B cell (primary cell): ENCODE measurements around the gene C6orf132. TPM values are rescaled to one million over a fixed set of nuclear protein-coding genes. Genes with fewer than 3 reads are reported as not detected.

ENCODE experiments used
- ATAC-seq: fragments of 200-7000 bp; cut with Tn5 transposase; one replicate; pipeline ENCODE4 v1.10.0; 2021; ENCODE audit warnings: low read depth, mild to moderate bottlenecking, moderate number of reproducible peaks, moderate library complexity
- CTCF ChIA-PET: fragments of 350-600 bp; sonication (Branson Sonifier 250); formaldehyde crosslinking; loops from one replicate; lab custom pipeline; 2021; ENCODE audit warnings: antibody characterized with exemption, inconsistent platforms; lab: Charles Lee
- POLR2A ChIA-PET: fragments of 350-600 bp; sonication (Branson Sonifier 250); formaldehyde crosslinking; loops from one replicate; lab custom pipeline; 2021; ENCODE audit warnings: antibody characterized with exemption; lab: Charles Lee
- DNase-seq: peaks from one replicate; pipeline ENCODE4 v3.0.0; 2013
- H2AFZ ChIP-seq: 2 replicates; pipeline ENCODE4 v1.6.1; 2012; ENCODE audit warnings: mild to moderate bottlenecking, low read depth, low read length; ENCODE audit not compliant: insufficient read depth, poor library complexity, severe bottlenecking
- H3K27ac ChIP-seq, 2 donors: 1 replicate in 1 of 2; 2 replicates in 1 of 2; pipeline ENCODE4 v1.5.1; 2012 to 2013; ENCODE audit warnings: low read length in 2 of 2, mild to moderate bottlenecking in 2 of 2, moderate library complexity in 1 of 2
- H3K27me3 ChIP-seq, 4 experiments: fragments of 200-600 bp in 1 of 4; sonication (generic) in 1 of 4; replicated peaks in 1 of 4; 1 replicate in 2 of 4; 2 replicates in 2 of 4; pipeline versions ENCODE4 v1.6.1 to v1.7.0; 2013 to 2016; ENCODE audit warnings: low read length in 3 of 4, mild to moderate bottlenecking in 2 of 4, mixed read lengths in 1 of 4, moderate library complexity in 1 of 4; ENCODE audit not compliant: insufficient read depth in 4 of 4, control insufficient read depth in 3 of 4; ENCODE audit errors: control extremely low read depth in 1 of 4
- H3K36me3 ChIP-seq, 2 experiments: replicated peaks in 1 of 2; 1 replicate in 1 of 2; 2 replicates in 1 of 2; pipeline versions ENCODE4 v1.6.1 to v1.7.1; 2013; ENCODE audit warnings: low read length in 1 of 2; ENCODE audit not compliant: insufficient read depth in 2 of 2, control insufficient read depth in 1 of 2; ENCODE audit errors: control extremely low read depth in 1 of 2, extremely low read depth in 1 of 2
- H3K4me1 ChIP-seq, 2 donors: fragments of 200-600 bp in 1 of 2; sonication (generic) in 1 of 2; 1 replicate in 1 of 2; 2 replicates in 1 of 2; pipeline versions ENCODE4 v1.5.1 to v1.6.1; 2013 to 2017; ENCODE audit warnings: low read length in 2 of 2; ENCODE audit not compliant: control insufficient read depth in 2 of 2, insufficient read depth in 2 of 2
- H3K4me2 ChIP-seq: replicated peaks from 2 replicates; pipeline ENCODE3; 2012; ENCODE audit warnings: mild to moderate bottlenecking, low read depth, low read length; ENCODE audit not compliant: poor library complexity, severe bottlenecking
- H3K4me3 ChIP-seq, 5 experiments: fragments of 200-600 bp in 1 of 5; sonication (generic) in 1 of 5; 1 replicate in 3 of 5; 2 replicates in 2 of 5; pipeline versions ENCODE4 v1.5.1 to v1.7.0; 2011 to 2016; ENCODE audit warnings: low read length in 4 of 5, mild to moderate bottlenecking in 4 of 5, low read depth in 2 of 5, control low read depth in 1 of 5, moderate library complexity in 1 of 5; ENCODE audit not compliant: insufficient read depth in 1 of 5; ENCODE audit errors: control extremely low read depth in 1 of 5, extremely low read depth in 1 of 5
- H3K79me2 ChIP-seq: fragments of 200-600 bp; sonication (generic); one replicate; pipeline ENCODE4 v1.6.0; 2016; ENCODE audit warnings: low read length; ENCODE audit not compliant: control insufficient read depth, insufficient read depth
- H3K9ac ChIP-seq: fragments of 200-600 bp; sonication (generic); 2 replicates; pipeline ENCODE4 v1.6.1; 2017; ENCODE audit warnings: mild to moderate bottlenecking, low read length, moderate library complexity
- H3K9me3 ChIP-seq, 3 donors: one replicate each; pipeline versions ENCODE4 v1.6.1 to v1.7.1; 2013; ENCODE audit warnings: low read length in 2 of 3; ENCODE audit not compliant: control insufficient read depth in 2 of 3, insufficient read depth in 1 of 3; ENCODE audit errors: control extremely low read depth in 1 of 3
- H4K20me1 ChIP-seq: 2 replicates; pipeline ENCODE4 v1.6.0; 2012; ENCODE audit warnings: mild to moderate bottlenecking, low read length; ENCODE audit not compliant: insufficient read depth, control insufficient read depth, poor library complexity, severe bottlenecking
- H3K27ac Mint-ChIP-seq: one replicate; pipeline ENCODE4 v1.8.0; 2021; ENCODE audit warnings: mixed read lengths
- H3K27me3 Mint-ChIP-seq: one replicate; pipeline ENCODE4 v1.8.0; 2021; ENCODE audit warnings: mixed read lengths
- H3K4me1 Mint-ChIP-seq: one replicate; pipeline ENCODE4 v1.8.0; 2021; ENCODE audit warnings: mixed read lengths
- H3K4me3 Mint-ChIP-seq: one replicate; pipeline ENCODE4 v1.8.0; 2021; ENCODE audit warnings: mixed read lengths
- H3K9me3 Mint-ChIP-seq: one replicate; pipeline ENCODE4 v1.8.0; 2022; ENCODE audit warnings: mixed read lengths; ENCODE audit not compliant: insufficient read depth
- EZH2 ChIP-seq: IDR thresholded peaks from 2 replicates; pipeline ENCODE4 v1.6.1; 2012; ENCODE audit warnings: borderline replicate concordance, low read depth, mild to moderate bottlenecking, moderate library complexity, low read length; ENCODE audit not compliant: insufficient read depth, poor library complexity, severe bottlenecking
- WGBS: methylation state at CpG from one replicate; pipeline ENCODE4 v1.1.5; 2013; ENCODE audit warnings: missing lambda C conversion rate; ENCODE audit not compliant: insufficient coverage; 5-methylcytosine and 5-hydroxymethylcytosine counted together
- intact Hi-C: fragments of 100-400 bp; cut with micrococcal nuclease; formaldehyde crosslinking; loops from one replicate; pipeline ENCODE4 v1.10.0; 2022
- polyA plus RNA-seq: library from polyadenylated mRNA; depleted of rRNA; stranded (reverse); fragments of >200 nt; gene quantifications from 2 replicates; pipeline ENCODE4 v1.2.3, GENCODE V29; 2012
- total RNA-seq, 2 donors: library from RNA; stranded (reverse); fragments of 120-200 nt in 1 of 2; gene quantifications; 1 replicate in 1 of 2; 2 replicates in 1 of 2; pipeline versions ENCODE4 v1.2.3 to v1.2.4, GENCODE V29; 2013 to 2022
- TF ChIP-seq, protein P1 (sequence below): fragments of 200-600 bp; IDR thresholded peaks from one replicate; pipeline ENCODE4 v1.8.0; 2022; ENCODE audit warnings: antibody characterized with exemption, mild to moderate bottlenecking

Gene C6orf132
- total and polyA plus RNA-seq, 2 donors (not counting 1 experiment from before 2014, with no cell fraction given): 0.05 TPM; not detected in 1

DNA sequence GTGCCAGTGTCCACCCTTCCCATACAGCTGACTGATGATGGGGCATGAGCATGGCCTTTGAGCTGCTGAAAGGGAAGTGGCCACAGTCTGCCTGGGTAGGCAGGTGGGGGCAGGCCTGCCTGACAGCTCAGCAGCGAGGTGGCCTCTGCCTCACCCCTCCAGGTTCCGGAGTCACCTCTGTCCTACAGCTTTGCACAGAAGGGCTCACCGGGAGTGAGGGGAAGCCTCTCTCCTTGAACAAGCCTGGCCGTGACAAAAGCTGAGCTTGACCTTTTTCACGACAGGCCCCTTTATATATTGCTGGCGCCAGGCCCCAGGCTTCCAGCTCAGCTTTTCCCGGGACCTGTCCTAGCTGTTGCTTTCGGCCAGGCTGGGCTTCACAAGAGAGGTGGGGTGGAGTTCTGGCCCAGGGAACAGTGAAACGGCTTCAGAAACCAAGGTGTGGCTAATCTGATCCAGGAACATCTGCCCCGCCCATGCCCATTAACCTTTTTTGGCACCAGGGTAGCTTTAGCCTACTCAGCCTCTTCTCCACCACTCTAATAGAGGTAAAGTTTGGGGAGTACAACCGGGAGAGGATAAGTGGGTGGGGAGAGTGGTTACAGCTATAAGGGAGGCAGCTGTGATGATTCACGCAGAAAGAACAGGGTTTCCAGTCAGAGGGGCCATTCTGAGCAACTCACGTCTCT is 42.9 kb downstream of the C6orf132 start:
- Mint-ChIP-seq H3K27ac (no peak overlapping the region), H3K4me1 (peaks cover 8% of the 10 kb centered on the region), H3K9me3 (no peaks in the 10 kb centered on the region), H3K27me3 (peaks cover 10% of the 10 kb centered on the region), H3K4me3 (no peak overlapping the region)
- H3K79me2 ChIP-seq: no peaks in the 10 kb centered on the region
- intact Hi-C loops: no loop called here
- WGBS: 85% methylated on average over 10 of the region's 13 CpGs
- H3K27ac ChIP-seq: no peak overlapping the region
- H3K9me3 ChIP-seq: no peaks in the 10 kb centered on the region
- no peak overlapping the region for H2AFZ ChIP-seq
- H3K36me3 ChIP-seq: no peaks in the 10 kb centered on the region
- no peak overlapping the region for H3K9ac ChIP-seq
- ChIA-PET CTCF (no interaction called here), POLR2A (no interaction called here)
- no peak for TF ChIP-seq EZH2
- TF ChIP-seq, protein P1, sequence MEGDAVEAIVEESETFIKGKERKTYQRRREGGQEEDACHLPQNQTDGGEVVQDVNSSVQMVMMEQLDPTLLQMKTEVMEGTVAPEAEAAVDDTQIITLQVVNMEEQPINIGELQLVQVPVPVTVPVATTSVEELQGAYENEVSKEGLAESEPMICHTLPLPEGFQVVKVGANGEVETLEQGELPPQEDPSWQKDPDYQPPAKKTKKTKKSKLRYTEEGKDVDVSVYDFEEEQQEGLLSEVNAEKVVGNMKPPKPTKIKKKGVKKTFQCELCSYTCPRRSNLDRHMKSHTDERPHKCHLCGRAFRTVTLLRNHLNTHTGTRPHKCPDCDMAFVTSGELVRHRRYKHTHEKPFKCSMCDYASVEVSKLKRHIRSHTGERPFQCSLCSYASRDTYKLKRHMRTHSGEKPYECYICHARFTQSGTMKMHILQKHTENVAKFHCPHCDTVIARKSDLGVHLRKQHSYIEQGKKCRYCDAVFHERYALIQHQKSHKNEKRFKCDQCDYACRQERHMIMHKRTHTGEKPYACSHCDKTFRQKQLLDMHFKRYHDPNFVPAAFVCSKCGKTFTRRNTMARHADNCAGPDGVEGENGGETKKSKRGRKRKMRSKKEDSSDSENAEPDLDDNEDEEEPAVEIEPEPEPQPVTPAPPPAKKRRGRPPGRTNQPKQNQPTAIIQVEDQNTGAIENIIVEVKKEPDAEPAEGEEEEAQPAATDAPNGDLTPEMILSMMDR: no peak
- H3K27me3 ChIP-seq: peaks cover 0 to 8% (median 0%) of the 10 kb centered on the region in 4 experiments
- no peak for DNase-seq
- no peak overlapping the region for H3K4me3 ChIP-seq
- H3K4me2 ChIP-seq: no peak overlapping the region
- peaks cover 3 to 6% of the 10 kb centered on the region in 2 donors for H3K4me1 ChIP-seq
- ATAC-seq: no peak
- no peaks in the 10 kb centered on the region for H4K20me1 ChIP-seq

DNA sequence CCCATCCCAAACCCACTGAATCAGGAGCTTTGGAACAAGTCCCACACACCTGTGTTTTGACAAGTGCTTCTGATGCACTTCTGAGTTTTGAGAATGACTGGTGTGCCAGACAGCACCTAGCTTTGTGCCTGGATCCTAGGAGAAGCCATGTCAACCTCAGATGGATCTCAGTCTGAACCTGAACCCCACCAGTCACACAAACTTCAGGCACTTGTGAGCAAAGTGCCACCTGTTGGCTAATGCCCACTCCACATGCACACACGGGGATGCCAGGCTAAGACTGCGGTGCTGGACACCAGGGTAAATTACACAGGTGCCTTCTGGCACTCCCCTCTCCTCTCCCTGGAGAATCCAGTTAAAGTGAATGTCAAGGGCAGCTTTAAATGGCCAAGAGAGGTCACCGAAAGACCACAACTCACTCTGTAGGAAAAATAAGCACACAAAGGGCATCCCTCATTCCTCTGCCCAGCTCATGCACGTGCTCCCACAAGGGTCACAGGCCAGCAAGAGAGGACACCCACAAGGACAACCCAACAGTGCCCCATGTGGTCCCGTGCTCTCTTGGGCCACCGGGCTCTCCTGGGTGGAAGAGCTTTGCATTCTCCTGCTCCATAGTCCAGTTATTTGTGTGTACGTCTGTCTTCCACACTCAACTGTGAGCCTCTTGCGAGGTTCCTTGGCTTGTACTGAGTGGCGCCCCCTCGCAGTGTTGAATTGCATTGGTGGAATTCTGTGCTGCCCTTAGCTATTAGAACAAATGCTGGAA is 46.5 kb downstream of the C6orf132 start:
- no peak overlapping the region for H3K9ac ChIP-seq
- CTCF ChIA-PET: interaction anchor here (1.3 to 1.9 kb wide), 2 partner anchors 8 to 248 kb away, joined by 4 to 6 read pairs; no protein-coding TSS in a partner anchor
- WGBS: 89% methylated on average over 4 of the region's 10 CpGs
- Mint-ChIP-seq H3K4me1 (no peaks in the 10 kb centered on the region), H3K9me3 (no peaks in the 10 kb centered on the region), H3K27ac (no peak overlapping the region), H3K4me3 (no peak overlapping the region), H3K27me3 (peaks cover 4% of the 10 kb centered on the region)
- DNase-seq (no peak), ATAC-seq (no peak)
- H3K4me1 ChIP-seq: no peaks in the 10 kb centered on the region
- no peaks in the 10 kb centered on the region for H3K9me3 ChIP-seq
- no peak overlapping the region for H3K4me3 ChIP-seq
- intact Hi-C loops: no loop called here
- H3K36me3 ChIP-seq: no peaks in the 10 kb centered on the region
- no peak overlapping the region for H3K27ac ChIP-seq
- no peaks in the 10 kb centered on the region for H3K27me3 ChIP-seq
- no peaks in the 10 kb centered on the region for H4K20me1 ChIP-seq
- POLR2A ChIA-PET: no interaction called here
- no peaks in the 10 kb centered on the region for H3K79me2 ChIP-seq
- no peak overlapping the region for H3K4me2 ChIP-seq
- no peak overlapping the region for H2AFZ ChIP-seq
- TF ChIP-seq, protein P1: no peak
- no peak for TF ChIP-seq EZH2
